HEK293 (cell line): ENCODE measurements around the gene GLT6D1.

Experiments used
- CTCF ChIP-seq: fragments of 450-650 bp; formaldehyde crosslinking; IDR thresholded peaks from 2 replicates; pipeline ENCODE4 v1.5.1; 2016; ENCODE audit warnings: missing biosample characterization, missing genetic modification characterization
- ZBTB44 ChIP-seq: fragments of 450-650 bp; IDR thresholded peaks from 2 replicates; pipeline ENCODE4 v1.5.1; 2018; ENCODE audit warnings: missing biosample characterization, mild to moderate bottlenecking, missing genetic modification characterization
- ZFP37 ChIP-seq: fragments of 450-650 bp; formaldehyde crosslinking; IDR thresholded peaks from 2 replicates; pipeline ENCODE4 v1.5.1; 2016; ENCODE audit warnings: missing biosample characterization, missing genetic modification characterization
- ZNF155 ChIP-seq: fragments of 450-650 bp; formaldehyde crosslinking; IDR thresholded peaks from 2 replicates; pipeline ENCODE4 v1.5.1; 2016; ENCODE audit warnings: missing biosample characterization, missing genetic modification characterization
- ZNF157 ChIP-seq: fragments of 450-650 bp; formaldehyde crosslinking; IDR thresholded peaks from 2 replicates; pipeline ENCODE4 v1.5.1; 2016; ENCODE audit warnings: missing biosample characterization, missing genetic modification characterization
- ZNF549 ChIP-seq: fragments of 450-650 bp; IDR thresholded peaks from 2 replicates; pipeline ENCODE4 v1.5.1; 2018; ENCODE audit warnings: missing biosample characterization, missing genetic modification characterization, mild to moderate bottlenecking, inconsistent platforms, moderate library complexity
- ZSCAN5A ChIP-seq: fragments of 450-650 bp; formaldehyde crosslinking; IDR thresholded peaks from 2 replicates; pipeline ENCODE4 v1.5.1; 2016; ENCODE audit warnings: missing biosample characterization, missing genetic modification characterization

- no peak for TF ChIP-seq CTCF
- no peak for TF ChIP-seq ZSCAN5A (tag by site-specific recombination)
- TF ChIP-seq ZBTB44, result no peak
- TF ChIP-seq ZNF157 (tag by site-specific recombination), result no peak
- no peak for TF ChIP-seq ZFP37
- no peak for TF ChIP-seq ZNF155 (tag by site-specific recombination)
- no peak for TF ChIP-seq ZNF549 (tag by site-specific recombination)
Measured at GRCh38 chr9:135647884-135648283, 8.5 kb upstream of the GLT6D1 start.
